Measurements from ENCODE around the gene ACADSB.

Gene ACADSB

DNA sequence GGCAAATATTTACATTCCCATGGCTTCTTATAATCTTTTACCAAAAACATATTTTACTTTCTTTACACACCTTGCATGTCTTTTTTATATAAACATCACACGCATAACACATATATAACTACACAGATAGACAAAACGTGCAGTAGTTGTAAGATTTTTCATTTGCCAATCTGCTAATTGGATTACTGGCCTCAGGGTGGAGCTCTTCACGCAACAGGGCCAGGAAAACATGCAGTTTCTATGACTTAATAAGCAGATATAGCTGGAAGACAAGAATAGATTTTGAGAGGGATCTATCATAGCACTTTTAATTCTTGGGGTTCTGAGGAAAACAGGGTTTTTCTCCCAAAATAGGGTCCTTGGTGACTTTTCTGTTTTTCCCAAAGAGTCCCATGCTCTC, 12.7 kb downstream of the ACADSB start:
- H3K9ac ChIP-seq (ENCODE audit: low read length): no peak overlapping the region
- H3K27me3 ChIP-seq (ENCODE audit: control insufficient read depth, insufficient read depth, low read length): peaks cover 18% of the 10 kb centered on the region
- H3K4me1 ChIP-seq (ENCODE audit: control insufficient read depth, low read depth, low read length): peaks cover 45% of the 10 kb centered on the region
- H3K27ac ChIP-seq (ENCODE audit: low read length): no peak overlapping the region
- H3K9me3 ChIP-seq (ENCODE audit: control insufficient read depth, low read depth, low read length): no peaks in the 10 kb centered on the region
- no peak overlapping the region for H3K4me3 ChIP-seq (ENCODE audit: low read length)
- no peaks in the 10 kb centered on the region for H3K36me3 ChIP-seq (ENCODE audit: control insufficient read depth, low read depth, low read length)

DNA sequence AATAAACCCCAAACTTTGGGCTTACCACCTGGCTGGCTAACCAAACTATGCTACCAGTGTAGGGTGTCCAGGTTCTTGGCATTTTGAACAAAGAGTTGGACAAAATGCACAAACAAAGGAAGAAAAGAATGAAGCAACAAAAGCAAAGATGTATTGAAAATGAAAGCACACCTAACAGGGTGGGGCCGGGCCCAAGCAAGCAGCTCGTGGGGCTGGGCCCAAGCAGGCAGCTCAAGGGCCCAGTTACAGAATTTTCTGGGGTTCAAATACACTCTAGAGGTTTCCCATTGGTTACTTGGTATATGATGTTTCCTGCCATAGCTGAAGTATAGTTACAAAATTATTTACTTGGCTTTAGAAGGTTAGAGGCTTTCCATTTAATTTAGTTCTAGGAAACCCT, 15.7 kb downstream of the ACADSB start:
- Histone ChIP-seq H3K9me3 (ENCODE audit: control insufficient read depth, low read depth, low read length) (no peaks in the 10 kb centered on the region), H3K9ac (ENCODE audit: low read length) (no peak overlapping the region), H3K4me3 (ENCODE audit: low read length) (no peak overlapping the region), H3K36me3 (ENCODE audit: control insufficient read depth, low read depth, low read length) (no peaks in the 10 kb centered on the region), H3K27ac (ENCODE audit: low read length) (no peak overlapping the region), H3K27me3 (ENCODE audit: control insufficient read depth, insufficient read depth, low read length) (peaks cover 13% of the 10 kb centered on the region), H3K4me1 (ENCODE audit: control insufficient read depth, low read depth, low read length) (peaks cover 28% of the 10 kb centered on the region)

DNA sequence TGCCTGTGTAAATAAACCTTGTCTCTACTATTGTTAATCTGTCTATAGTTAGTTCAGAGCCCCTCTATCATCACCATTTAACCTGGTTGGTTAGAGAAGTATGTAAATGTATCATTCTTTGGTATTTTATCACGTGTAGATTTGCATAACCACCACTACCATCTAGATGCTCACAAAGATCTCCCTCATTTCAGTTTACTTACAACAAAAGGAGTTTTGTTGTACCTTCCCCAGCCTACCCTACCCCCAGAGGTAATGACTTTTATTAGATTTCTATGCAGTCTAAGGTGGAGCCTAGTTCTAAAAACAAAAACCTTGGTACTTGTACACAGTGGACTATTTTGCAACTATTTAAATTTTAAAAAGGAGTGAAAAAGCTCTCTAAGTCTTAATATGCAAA, 17.5 kb downstream of the ACADSB start:
- H3K4me1 ChIP-seq (ENCODE audit: control insufficient read depth, low read depth, low read length): peaks cover 13% of the 10 kb centered on the region
- H3K36me3 ChIP-seq (ENCODE audit: control insufficient read depth, low read depth, low read length): no peaks in the 10 kb centered on the region
- no peaks in the 10 kb centered on the region for H3K9me3 ChIP-seq (ENCODE audit: control insufficient read depth, low read depth, low read length)
- H3K4me3 ChIP-seq (ENCODE audit: low read length): no peak overlapping the region
- H3K9ac ChIP-seq (ENCODE audit: low read length): no peak overlapping the region
- peaks cover 8% of the 10 kb centered on the region for H3K27me3 ChIP-seq (ENCODE audit: control insufficient read depth, insufficient read depth, low read length)
- no peak overlapping the region for H3K27ac ChIP-seq (ENCODE audit: low read length)

DNA sequence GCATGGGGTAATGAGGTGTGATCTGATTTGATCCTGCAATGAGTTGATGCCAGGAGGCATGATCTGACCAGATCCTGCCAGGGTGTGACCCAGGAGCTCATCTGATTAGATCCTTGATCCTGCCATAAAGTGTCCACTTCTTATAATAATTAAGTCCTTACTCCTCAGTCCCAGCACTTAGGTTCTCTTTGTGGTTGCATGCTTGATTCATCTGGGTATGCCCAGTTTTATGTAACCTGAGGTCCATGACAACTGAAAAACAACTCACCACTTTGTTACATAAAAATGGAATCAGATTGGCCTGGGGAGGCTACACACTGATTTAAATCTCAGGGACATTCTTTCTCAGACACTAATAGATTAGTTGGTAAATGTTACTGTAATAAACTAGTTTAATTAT, 19.1 kb downstream of the ACADSB start:
- no peaks in the 10 kb centered on the region for H3K9me3 ChIP-seq (ENCODE audit: control insufficient read depth, low read depth, low read length)

DNA sequence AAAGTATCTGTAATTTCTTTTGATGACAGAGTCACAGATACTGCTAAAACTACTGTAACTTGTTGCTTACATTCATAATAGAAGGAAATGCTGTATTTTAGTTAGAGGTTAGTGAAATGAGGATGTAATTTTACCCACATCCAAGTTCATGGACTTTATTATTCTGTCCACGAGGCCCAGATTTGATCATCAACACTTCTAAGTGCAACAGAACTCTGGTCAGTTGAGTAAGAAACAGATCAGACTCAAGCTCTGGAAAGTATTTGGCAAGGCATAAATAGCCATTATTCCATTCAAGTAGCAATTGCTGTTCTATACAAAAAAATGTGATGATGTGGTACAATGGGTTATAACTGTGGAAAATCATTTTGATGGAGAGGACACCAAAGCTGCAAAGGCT, 22.3 kb downstream of the ACADSB start:
- Histone ChIP-seq H3K4me1 (ENCODE audit: control insufficient read depth, low read depth, low read length) (peaks cover 7% of the 10 kb centered on the region), H3K27ac (ENCODE audit: low read length) (no peak overlapping the region), H3K9me3 (ENCODE audit: control insufficient read depth, low read depth, low read length) (no peaks in the 10 kb centered on the region), H3K4me3 (ENCODE audit: low read length) (no peak overlapping the region), H3K27me3 (ENCODE audit: control insufficient read depth, insufficient read depth, low read length) (no peaks in the 10 kb centered on the region), H3K36me3 (ENCODE audit: control insufficient read depth, low read depth, low read length) (peaks cover 8% of the 10 kb centered on the region), H3K9ac (ENCODE audit: low read length) (no peak overlapping the region)

More for the DNA sequence above, 19.1 kb downstream of the ACADSB start:
- no peak overlapping the region for H3K27ac ChIP-seq (ENCODE audit: low read length)
- H3K4me1 ChIP-seq (ENCODE audit: control insufficient read depth, low read depth, low read length): peaks cover 7% of the 10 kb centered on the region
- H3K4me3 ChIP-seq (ENCODE audit: low read length): no peak overlapping the region
- no peaks in the 10 kb centered on the region for H3K27me3 ChIP-seq (ENCODE audit: control insufficient read depth, insufficient read depth, low read length)
- H3K36me3 ChIP-seq (ENCODE audit: control insufficient read depth, low read depth, low read length): no peaks in the 10 kb centered on the region
- no peak overlapping the region for H3K9ac ChIP-seq (ENCODE audit: low read length)

DNA sequence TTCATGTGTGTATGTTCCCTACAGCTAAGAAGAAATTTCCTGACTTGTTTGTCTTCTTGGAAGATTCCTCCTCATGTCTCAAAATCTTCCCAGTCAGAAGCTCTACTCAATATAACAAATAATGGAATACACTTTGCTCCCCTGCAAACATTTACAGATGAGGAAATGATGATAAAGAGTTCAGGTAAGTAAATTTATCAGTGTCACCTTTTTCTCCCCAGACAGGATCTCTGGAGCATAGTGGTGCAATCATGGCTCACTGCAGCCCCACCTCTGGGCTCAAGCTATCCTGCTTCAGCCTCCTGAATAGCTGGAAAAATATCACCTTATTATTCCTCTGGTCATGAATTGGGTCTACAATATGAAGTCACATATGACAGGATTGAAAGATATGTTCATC, 25.5 kb downstream of the ACADSB start:
- Histone ChIP-seq H3K9ac (ENCODE audit: low read length) (no peak overlapping the region), H3K27me3 (ENCODE audit: control insufficient read depth, insufficient read depth, low read length) (no peaks in the 10 kb centered on the region), H3K27ac (ENCODE audit: low read length) (no peak overlapping the region), H3K4me3 (ENCODE audit: low read length) (no peak overlapping the region), H3K36me3 (ENCODE audit: control insufficient read depth, low read depth, low read length) (peaks cover 13% of the 10 kb centered on the region), H3K9me3 (ENCODE audit: control insufficient read depth, low read depth, low read length) (no peaks in the 10 kb centered on the region), H3K4me1 (ENCODE audit: control insufficient read depth, low read depth, low read length) (peaks cover 6% of the 10 kb centered on the region)

DNA sequence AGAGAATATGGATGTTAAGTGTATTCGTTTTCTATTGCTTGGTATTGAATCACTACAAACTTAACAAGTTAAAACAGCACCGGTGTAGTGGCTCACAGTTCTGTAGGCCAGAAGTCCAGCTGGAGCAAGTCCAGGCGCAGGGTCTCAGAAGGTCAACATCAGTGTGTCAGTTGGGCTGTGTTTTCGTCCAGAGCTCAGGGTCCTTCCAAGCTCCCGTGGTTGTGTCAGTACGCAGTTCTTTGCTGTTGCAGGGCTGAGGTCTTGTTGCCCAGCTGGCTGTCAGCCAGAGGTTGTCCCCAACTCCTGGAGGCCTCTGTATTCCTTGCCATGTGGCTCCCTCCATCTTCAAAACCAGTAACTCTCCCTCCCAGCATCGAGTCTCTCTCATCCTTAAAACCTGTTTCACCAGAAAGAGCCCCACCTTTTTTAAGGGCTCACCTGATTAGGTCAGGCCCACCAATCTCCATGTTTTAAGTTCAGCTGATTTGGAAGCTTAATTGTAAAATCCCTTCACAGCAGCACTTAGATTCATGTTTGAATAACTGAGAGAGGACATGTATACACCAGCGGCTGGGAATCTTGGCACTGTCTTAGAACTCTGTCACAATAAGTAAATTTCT, 26.8 kb downstream of the ACADSB start:
- no peak overlapping the region for H3K27ac ChIP-seq (ENCODE audit: low read length)
- H3K36me3 ChIP-seq (ENCODE audit: control insufficient read depth, low read depth, low read length): peaks cover 13% of the 10 kb centered on the region
- H3K4me3 ChIP-seq (ENCODE audit: low read length): no peak overlapping the region
- H3K4me1 ChIP-seq (ENCODE audit: control insufficient read depth, low read depth, low read length): peaks cover 8% of the 10 kb centered on the region
- no peaks in the 10 kb centered on the region for H3K9me3 ChIP-seq (ENCODE audit: control insufficient read depth, low read depth, low read length)
- H3K9ac ChIP-seq (ENCODE audit: low read length): no peak overlapping the region
- H3K27me3 ChIP-seq (ENCODE audit: control insufficient read depth, insufficient read depth, low read length): no peaks in the 10 kb centered on the region

DNA sequence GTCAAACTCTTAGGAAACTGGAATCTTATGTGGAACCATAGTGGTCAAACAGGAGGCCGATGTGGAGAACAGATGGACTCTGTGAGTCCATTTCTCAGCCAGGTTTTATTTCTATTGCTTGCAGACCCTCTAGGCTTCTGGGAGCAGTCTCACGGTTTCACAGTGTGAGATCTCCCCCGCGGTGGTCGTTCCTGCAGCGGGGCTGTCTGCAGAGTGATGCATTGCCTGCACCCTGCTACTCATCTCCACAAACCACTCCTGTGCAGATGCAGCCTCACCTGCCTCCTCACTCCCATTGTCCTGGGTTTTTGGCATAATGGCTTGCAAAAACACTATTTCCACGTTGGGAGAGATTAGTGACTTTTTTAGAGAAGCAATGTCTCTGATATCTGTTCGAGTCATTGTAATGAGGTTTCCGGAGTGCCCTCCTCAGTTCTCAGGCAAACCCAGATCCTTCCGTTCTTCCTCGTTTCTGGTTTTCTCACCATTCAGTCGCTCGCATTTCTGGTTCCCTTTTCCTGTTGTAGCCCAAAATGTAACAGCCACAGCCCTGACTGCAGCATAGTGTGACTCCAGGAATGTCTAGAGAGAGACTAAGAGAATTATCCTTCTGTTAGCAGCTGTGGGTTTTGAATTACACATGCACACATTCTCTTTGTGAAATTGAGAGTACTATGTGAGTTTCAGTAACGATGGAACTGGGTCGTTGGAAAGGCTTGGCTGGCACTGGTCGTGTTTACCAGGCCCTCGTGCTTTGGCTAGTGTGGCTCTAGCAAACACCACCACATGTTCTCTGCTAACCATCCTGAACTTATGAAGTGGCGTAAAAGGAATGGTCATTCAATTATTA, 30.2 kb downstream of the ACADSB start:
- no peak overlapping the region for H3K27ac ChIP-seq (ENCODE audit: low read length)
- no peak overlapping the region for H3K4me3 ChIP-seq (ENCODE audit: low read length)
- H3K4me1 ChIP-seq (ENCODE audit: control insufficient read depth, low read depth, low read length): peaks cover 8% of the 10 kb centered on the region
- peaks cover 13% of the 10 kb centered on the region for H3K36me3 ChIP-seq (ENCODE audit: control insufficient read depth, low read depth, low read length)
- no peaks in the 10 kb centered on the region for H3K9me3 ChIP-seq (ENCODE audit: control insufficient read depth, low read depth, low read length)
- H3K9ac ChIP-seq (ENCODE audit: low read length): no peak overlapping the region
- no peaks in the 10 kb centered on the region for H3K27me3 ChIP-seq (ENCODE audit: control insufficient read depth, insufficient read depth, low read length)

DNA sequence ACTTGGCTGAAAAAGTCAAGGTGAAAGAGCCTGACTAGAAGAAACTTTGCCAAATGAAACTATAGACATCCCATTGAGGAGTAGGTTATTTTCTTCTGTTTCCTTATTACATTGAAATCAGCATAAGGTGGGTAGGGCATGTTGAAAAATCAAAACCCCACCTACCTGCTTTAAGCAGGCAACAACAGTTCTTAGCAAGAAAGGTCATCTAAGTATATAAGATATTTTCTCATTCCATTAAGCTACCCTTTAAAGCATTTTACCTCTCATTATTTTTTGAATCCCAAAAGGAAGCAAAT, 30.8 kb downstream of the ACADSB start:
- no peak overlapping the region for H3K4me3 ChIP-seq (ENCODE audit: low read length)
- H3K9me3 ChIP-seq (ENCODE audit: control insufficient read depth, low read depth, low read length): no peaks in the 10 kb centered on the region
- H3K27ac ChIP-seq (ENCODE audit: low read length): no peak overlapping the region
- no peak overlapping the region for H3K9ac ChIP-seq (ENCODE audit: low read length)
- no peaks in the 10 kb centered on the region for H3K27me3 ChIP-seq (ENCODE audit: control insufficient read depth, insufficient read depth, low read length)
- peaks cover 8% of the 10 kb centered on the region for H3K4me1 ChIP-seq (ENCODE audit: control insufficient read depth, low read depth, low read length)
- H3K36me3 ChIP-seq (ENCODE audit: control insufficient read depth, low read depth, low read length): peaks cover 13% of the 10 kb centered on the region

DNA sequence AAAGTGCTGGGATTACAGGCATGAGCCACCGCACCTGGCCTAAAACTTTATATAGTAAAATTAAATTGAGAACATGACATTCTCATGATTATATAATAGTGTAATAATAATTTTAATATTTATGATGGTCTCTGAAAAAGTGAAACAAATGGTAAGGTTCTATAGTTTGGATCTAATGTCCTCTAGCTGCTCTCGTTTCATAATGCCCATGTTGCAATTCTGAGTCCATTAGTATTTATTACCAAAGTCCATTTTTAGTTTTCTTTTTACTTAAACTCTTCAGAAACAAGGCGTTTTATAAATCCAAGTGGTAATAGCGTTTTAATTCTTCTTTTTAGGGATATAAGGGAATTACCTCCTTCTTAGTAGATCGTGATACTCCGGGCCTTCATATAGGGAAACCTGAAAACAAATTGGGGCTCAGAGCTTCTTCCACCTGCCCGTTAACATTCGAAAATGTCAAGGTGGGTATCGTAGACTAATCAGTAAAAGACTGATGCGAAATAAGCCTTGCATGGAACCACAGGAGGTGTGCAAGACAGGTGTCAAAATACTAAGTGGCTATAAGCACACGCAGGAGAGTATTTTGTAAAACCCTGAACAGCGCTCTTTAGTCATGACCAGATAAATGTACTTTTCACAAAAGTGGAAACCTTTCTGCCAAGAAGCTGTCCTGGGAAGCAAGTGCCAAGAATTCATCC, 34.1 kb downstream of the ACADSB start:
- H3K36me3 ChIP-seq (ENCODE audit: control insufficient read depth, low read depth, low read length): peaks cover 11% of the 10 kb centered on the region
- H3K4me1 ChIP-seq (ENCODE audit: control insufficient read depth, low read depth, low read length): peaks cover 8% of the 10 kb centered on the region
- no peak overlapping the region for H3K9ac ChIP-seq (ENCODE audit: low read length)
- no peak overlapping the region for H3K4me3 ChIP-seq (ENCODE audit: low read length)
- H3K27ac ChIP-seq (ENCODE audit: low read length): no peak overlapping the region
- no peaks in the 10 kb centered on the region for H3K9me3 ChIP-seq (ENCODE audit: control insufficient read depth, low read depth, low read length)
- no peaks in the 10 kb centered on the region for H3K27me3 ChIP-seq (ENCODE audit: control insufficient read depth, insufficient read depth, low read length)

DNA sequence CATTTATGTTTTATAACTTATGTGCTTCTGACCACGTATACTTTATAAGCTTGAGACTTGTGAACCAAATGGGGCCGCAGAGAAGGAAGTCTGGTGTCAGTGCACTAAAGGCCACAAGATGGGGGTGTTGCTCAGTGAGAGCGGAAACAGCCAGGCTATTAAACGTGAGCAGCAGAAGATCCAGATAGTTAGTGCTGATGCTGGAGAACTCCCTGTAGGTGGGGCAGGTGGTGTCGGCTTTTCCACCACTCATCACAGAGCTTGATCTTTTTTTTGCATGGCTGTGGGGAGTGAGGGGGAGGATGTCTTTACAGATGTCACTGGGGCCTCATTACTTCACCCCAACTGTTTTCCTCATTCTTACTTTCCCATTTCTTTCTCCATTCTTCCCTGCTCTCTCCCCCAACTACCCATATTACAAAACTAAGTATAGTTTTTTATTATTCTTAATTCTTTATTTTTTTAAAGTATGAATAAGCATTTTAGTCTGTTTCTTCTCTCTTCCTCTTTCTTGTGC, 34.7 kb downstream of the ACADSB start:
- no peak overlapping the region for H3K27ac ChIP-seq (ENCODE audit: low read length)
- no peaks in the 10 kb centered on the region for H3K27me3 ChIP-seq (ENCODE audit: control insufficient read depth, insufficient read depth, low read length)
- peaks cover 8% of the 10 kb centered on the region for H3K4me1 ChIP-seq (ENCODE audit: control insufficient read depth, low read depth, low read length)
- no peak overlapping the region for H3K9ac ChIP-seq (ENCODE audit: low read length)
- no peaks in the 10 kb centered on the region for H3K9me3 ChIP-seq (ENCODE audit: control insufficient read depth, low read depth, low read length)
- no peak overlapping the region for H3K4me3 ChIP-seq (ENCODE audit: low read length)
- peaks cover 11% of the 10 kb centered on the region for H3K36me3 ChIP-seq (ENCODE audit: control insufficient read depth, low read depth, low read length)

Data from iPS-18a (cell line).